Measurements from ENCODE around the gene ECD. TPM values are rescaled to one million over a fixed set of nuclear protein-coding genes. Genes with fewer than 3 reads are reported as not detected.
"Not testable (repeated sequence)": the region's sequence is repeated elsewhere in the genome, so short reads cannot be mapped to it uniquely, and the experiment has no call there.

Gene ECD
- total RNA-seq, 1 donor, result 33.2 TPM

DNA sequence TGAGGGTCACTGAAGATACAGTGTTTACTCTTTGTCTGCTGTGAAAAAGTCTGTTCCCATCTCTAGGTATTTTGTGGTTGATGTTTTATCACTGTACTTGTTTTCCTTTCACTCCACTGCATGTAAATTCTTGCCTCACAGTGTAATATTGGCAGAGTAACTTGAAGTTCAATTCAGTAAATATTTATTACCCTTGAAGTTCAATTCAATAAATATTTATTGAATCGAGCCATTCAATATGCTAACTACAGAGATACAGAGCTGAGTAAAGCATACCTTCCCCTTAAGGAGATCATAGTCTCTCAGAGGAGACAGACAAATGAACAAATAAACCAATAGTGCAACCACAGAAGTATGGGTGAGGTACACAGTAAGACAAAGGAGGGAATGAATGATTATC, 48.4 kb downstream of the ECD start:
- DNase-seq (ENCODE audit: low read depth), result no peak
- no peak for TF ChIP-seq CTCF (IDR thresholded peaks at IDR 0.05; ENCODE audit: insufficient read depth, low read depth, low read length)

GRCh38 chr10:73117976-73118743, 49.6 kb downstream of the ECD start:
- H3K4me3 ChIP-seq (ENCODE audit: low read depth, low read length), result no peak overlapping the region
- DNase-seq (ENCODE audit: low read depth), result no peak
- no peak for TF ChIP-seq CTCF (IDR thresholded peaks at IDR 0.05; ENCODE audit: insufficient read depth, low read depth, low read length)

More for the DNA sequence above, 48.4 kb downstream of the ECD start:
- no peak overlapping the region for H3K4me3 ChIP-seq (ENCODE audit: low read depth, low read length)

GRCh38 chr10:73116017-73116416, 51.8 kb downstream of the ECD start:
- no peak for TF ChIP-seq CTCF (IDR thresholded peaks at IDR 0.05; ENCODE audit: insufficient read depth, low read depth, low read length)
- no peak for DNase-seq (ENCODE audit: low read depth)
- H3K4me3 ChIP-seq (ENCODE audit: low read depth, low read length), result no peak overlapping the region

GRCh38 chr10:73113551-73113950, 54.3 kb downstream of the ECD start:
- H3K4me3 ChIP-seq (ENCODE audit: low read depth, low read length), result no peak overlapping the region
- peak; percentile 42 for DNase-seq (ENCODE audit: low read depth)

GRCh38 chr10:73112032-73112431, 55.8 kb downstream of the ECD start:
- not testable (repeated sequence) for DNase-seq (ENCODE audit: low read depth); H3K4me3 ChIP-seq (ENCODE audit: low read depth, low read length)

More at GRCh38 chr10:73113551-73113950, 54.3 kb downstream of the ECD start:
- TF ChIP-seq CTCF (IDR thresholded peaks at IDR 0.05; ENCODE audit: insufficient read depth, low read depth, low read length), result no peak

DNA sequence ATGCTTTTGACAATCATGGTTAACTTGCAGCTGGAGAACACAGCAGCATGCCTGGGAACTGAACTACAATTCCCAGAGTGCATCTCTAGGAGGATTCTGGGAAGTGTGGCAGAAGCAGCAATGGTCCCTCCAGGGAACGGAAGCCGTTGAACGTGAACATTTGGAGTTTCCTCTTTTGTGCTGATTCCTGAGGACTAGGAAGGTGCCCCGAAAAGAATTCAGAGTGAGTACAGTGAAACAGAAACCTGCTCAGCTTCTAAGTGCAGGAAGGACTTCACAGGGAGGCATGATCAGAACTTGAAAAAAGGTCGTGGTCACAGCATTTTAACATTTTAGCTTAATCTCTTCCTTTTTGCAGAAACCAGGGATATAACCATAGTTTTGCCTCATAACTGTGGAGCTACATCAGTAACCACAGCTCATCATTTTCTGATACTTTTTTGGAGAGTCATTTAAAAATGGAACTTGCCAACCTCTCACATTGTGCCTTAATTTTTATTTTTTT, 57.4 kb downstream of the ECD start, which contains the start of gene NUDT13:
NUDT13 (plus strand) TSS at position 111 of the 505 bp plus-strand sequence. CDS start 3,911 bp downstream, outside the sequence.
- H3K4me3 ChIP-seq (ENCODE audit: low read depth, low read length), result peak within 1 kb of the TSS; percentile 81
- no peak for TF ChIP-seq CTCF (IDR thresholded peaks at IDR 0.05; ENCODE audit: insufficient read depth, low read depth, low read length)
- DNase-seq (ENCODE audit: low read depth), result peak; percentile 81

GRCh38 chr10:73109248-73109652, 58.6 kb downstream of the ECD start:
- DNase-seq (ENCODE audit: low read depth); H3K4me3 ChIP-seq (ENCODE audit: low read depth, low read length): not testable (repeated sequence)

DNA sequence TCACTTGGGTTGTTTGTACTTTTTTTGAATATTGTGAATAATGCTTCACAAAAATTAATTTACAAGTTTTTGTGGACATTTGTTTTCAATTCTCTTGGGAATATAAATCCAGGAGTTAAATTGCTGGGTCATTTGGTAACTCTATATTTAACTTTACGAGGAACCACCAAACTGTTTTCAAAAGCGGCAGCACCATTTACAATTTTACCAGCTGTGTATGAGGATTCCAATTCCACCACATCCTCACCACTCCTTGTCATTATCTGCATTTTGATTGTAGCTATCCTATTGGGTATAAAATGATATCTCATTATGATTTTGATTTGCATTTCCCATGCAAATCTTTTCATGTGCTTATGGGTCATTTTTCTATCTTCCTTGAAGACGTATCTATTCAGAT, 61.5 kb downstream of the ECD start:
- no peak for TF ChIP-seq CTCF (IDR thresholded peaks at IDR 0.05; ENCODE audit: insufficient read depth, low read depth, low read length)
- no peak overlapping the region for H3K4me3 ChIP-seq (ENCODE audit: low read depth, low read length)
- no peak for DNase-seq (ENCODE audit: low read depth)

Measured in fibroblast of villous mesenchyme (primary cell).